Ascending aorta (tissue), 2 donors: ENCODE data around the gene HSD17B7. TPM values are rescaled to one million over a fixed set of nuclear protein-coding genes. Genes with fewer than 3 reads are reported as not detected.
"Not testable (repeated sequence)": the region's sequence is repeated elsewhere in the genome, so short reads cannot be mapped to it uniquely, and the experiment has no call there.

Experiments used
- DNase-seq, 2 donors: peaks; one replicate each; pipeline ENCODE4 v3.0.0-alpha.2; 2019; ENCODE audit warnings: low spot score in 2 of 2
- H3K27ac ChIP-seq, 2 donors: fragments of 200-600 bp; sonication (generic); one replicate each; pipeline ENCODE4 v1.5.1; 2016 to 2017; ENCODE audit warnings: mild to moderate bottlenecking in 1 of 2
- H3K27me3 ChIP-seq: fragments of 200-600 bp; sonication (generic); one replicate; pipeline ENCODE4 v1.5.1; 2017
- H3K36me3 ChIP-seq, 2 donors: fragments of 200-600 bp; sonication (generic); one replicate each; pipeline ENCODE4 v1.5.1; 2016
- H3K4me1 ChIP-seq, 2 donors: fragments of 200-600 bp; sonication (generic); one replicate each; pipeline ENCODE4 v1.5.1; 2016 to 2017; ENCODE audit warnings: mild to moderate bottlenecking in 1 of 2
- H3K4me3 ChIP-seq, 2 donors: fragments of 200-600 bp; sonication (generic); one replicate each; pipeline ENCODE4 v1.5.1; 2016 to 2017; ENCODE audit warnings: mild to moderate bottlenecking in 1 of 2
- H3K9me3 ChIP-seq, 2 donors: fragments of 200-600 bp; sonication (generic); one replicate each; pipeline ENCODE4 v1.5.1; 2016
- CTCF ChIP-seq, 3 experiments: fragments of 200-600 bp in 2 of 3; fragments of 450-650 bp in 1 of 3; sonication (generic) in 2 of 3; IDR thresholded peaks; one replicate each; pipeline ENCODE4 v1.5.1; 2016 to 2019; ENCODE audit warnings: antibody characterized with exemption in 3 of 3, mild to moderate bottlenecking in 1 of 3, moderate library complexity in 1 of 3
- intact Hi-C: fragments of 100-400 bp; cut with DNase I; formaldehyde crosslinking; loops from one replicate; pipeline ENCODE4 v1.15.1; 2023
- total RNA-seq: library from RNA; depleted of rRNA; stranded (reverse); fragments of >200 nt; gene quantifications from one replicate; pipeline ENCODE4 v1.1.0, GENCODE V29; 2016

HSD17B7 gene
- 6.6 TPM for total RNA-seq

- H3K27me3 ChIP-seq, H3K4me1 ChIP-seq, H3K36me3 ChIP-seq, intact Hi-C loops, H3K9me3 ChIP-seq: not testable (repeated sequence)
- Histone ChIP-seq H3K4me3 (peak within 1 kb of the TSS; percentile 48 to 64), H3K27ac (peak within 1 kb of the TSS; percentile 86 to 90)
- TF ChIP-seq CTCF (IDR thresholded peaks at IDR 0.05), result peak in 2 of 3 experiments; percentile 13 to 14
- peak; percentile 67 to 91 for DNase-seq
Observed at GRCh38 chr1:162790303-162790984, at the start of gene HSD17B7. HSD17B7 (plus strand) TSS chr1:162790702; CDS start chr1:162790801, 99 bp downstream.

- Histone ChIP-seq H3K9me3 (no peaks in the 10 kb centered on the region), H3K27ac (no peak overlapping the region), H3K4me3 (no peak overlapping the region), H3K36me3 (no peaks in the 10 kb centered on the region), H3K4me1 (peaks cover 0 to 2% of the 10 kb centered on the region in 2 donors), H3K27me3 (no peaks in the 10 kb centered on the region)
- intact Hi-C loops, result no loop called here
- no peak for DNase-seq
- TF ChIP-seq CTCF (IDR thresholded peaks at IDR 0.05), result no peak
Observed at GRCh38 chr1:162740755-162741154, 49.7 kb upstream of the HSD17B7 start.

GRCh38 chr1:162741574-162741973 lies 48.9 kb upstream of the HSD17B7 start:
- Histone ChIP-seq H3K4me3 (no peak overlapping the region), H3K9me3 (no peaks in the 10 kb centered on the region), H3K4me1 (no peaks in the 10 kb centered on the region), H3K27me3 (no peaks in the 10 kb centered on the region), H3K36me3 (peaks cover 3 to 7% of the 10 kb centered on the region in 2 donors), H3K27ac (no peak overlapping the region)
- no peak for DNase-seq
- intact Hi-C loops, result no loop called here
- no peak for TF ChIP-seq CTCF (IDR thresholded peaks at IDR 0.05)

- H3K27me3 ChIP-seq, DNase-seq, intact Hi-C loops, H3K9me3 ChIP-seq, H3K27ac ChIP-seq, H3K4me1 ChIP-seq, H3K36me3 ChIP-seq, H3K4me3 ChIP-seq: not testable (repeated sequence)
Observed at GRCh38 chr1:162746264-162746942, 44.1 kb upstream of the HSD17B7 start.

- no peak for DNase-seq
- no peak for TF ChIP-seq CTCF (IDR thresholded peaks at IDR 0.05)
- Histone ChIP-seq H3K4me3 (no peak overlapping the region), H3K27me3 (no peaks in the 10 kb centered on the region), H3K9me3 (no peaks in the 10 kb centered on the region), H3K27ac (peak overlapping the region in 1 of 2 donors; percentile 2), H3K36me3 (peaks cover 9 to 24% of the 10 kb centered on the region in 2 donors), H3K4me1 (no peaks in the 10 kb centered on the region)
- intact Hi-C loops, result no loop called here
Observed at GRCh38 chr1:162753001-162753658, 37.4 kb upstream of the HSD17B7 start.
